ENCODE data around the gene CNOT3. TPM values are rescaled to one million over a fixed set of nuclear protein-coding genes. Genes with fewer than 3 reads are reported as not detected.

Gene CNOT3
- total and polyA plus RNA-seq, 2 of the 13 experiments (the other 11 are each of a cell fraction or from before 2014, with no cell fraction given): 4.3 to 5.8 TPM

DNA sequence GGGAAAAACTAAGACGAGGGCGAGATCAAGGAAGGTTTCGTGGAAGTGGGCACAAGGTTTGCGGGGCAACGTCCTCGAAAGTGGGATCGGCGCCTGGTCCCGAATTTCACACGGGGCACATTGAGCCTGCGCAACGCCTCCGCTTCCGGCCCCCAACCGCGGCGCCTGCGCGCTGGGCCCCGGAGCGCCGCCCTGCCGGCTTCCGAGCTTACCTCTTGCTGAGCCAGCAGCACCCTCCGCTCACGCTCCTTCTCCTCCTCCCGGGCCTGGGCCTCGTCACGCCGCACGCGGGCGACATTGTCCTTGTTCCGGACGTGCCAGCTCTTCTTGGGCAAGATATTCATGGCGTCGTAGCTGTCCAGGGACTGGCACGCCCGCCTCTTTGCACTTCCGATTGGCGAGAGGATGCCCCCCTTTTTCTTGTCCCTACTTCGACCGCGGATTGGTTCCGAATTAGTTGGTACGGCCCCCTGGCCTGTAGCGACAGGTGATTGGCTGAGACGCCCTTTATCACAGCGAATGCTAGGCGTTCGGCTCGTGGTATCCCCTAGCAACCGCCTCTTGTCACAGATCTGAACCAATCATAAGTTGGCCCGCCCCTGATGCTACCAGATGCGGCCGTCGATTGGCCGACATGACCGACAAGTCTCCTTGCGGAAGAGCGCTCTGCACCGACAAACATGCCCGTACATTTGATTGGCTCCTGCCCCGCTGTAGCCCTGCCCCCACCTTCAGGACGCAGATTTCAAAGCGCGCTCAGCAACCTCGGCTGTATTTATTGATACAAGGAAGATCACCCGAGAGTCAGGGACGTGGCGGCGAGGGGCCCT, 22.0 kb downstream of the CNOT3 start, which contains the start of gene LENG1 (continued):
- TF ChIP-seq POLR2AphosphoS5 (IDR thresholded peaks at IDR 0.05; ENCODE audit: low read depth, low read length): peak; percentile 65
- peak; percentile 81; the same call in 1 of the 2 replicates for TF ChIP-seq SALL2 (CRISPR knock-in tag; IDR thresholded peaks at IDR 0.05)
- no peak for TF ChIP-seq ZBTB42 (CRISPR knock-in tag; IDR thresholded peaks at IDR 0.05)
- 0 out of 2 replicates have a peak, but pooled peaks have one; percentile 80 for TF ChIP-seq HNRNPL (IDR thresholded peaks at IDR 0.05; ENCODE audit: low read depth, low read length)
- TF ChIP-seq EZH2 (conservative IDR thresholded peaks at IDR 0.05; ENCODE audit: low read depth, low read length): no peak
- TF ChIP-seq MED1 (CRISPR knock-in tag; IDR thresholded peaks at IDR 0.05): no peak
- TF ChIP-seq HDAC2 (CRISPR knock-in tag; IDR thresholded peaks at IDR 0.05): peak; percentile 29; the same call in 1 of the 2 replicates
- peak; percentile 94 for TF ChIP-seq SIN3B (IDR thresholded peaks at IDR 0.05; ENCODE audit: low read length)
- TF ChIP-seq NCOR1 (IDR thresholded peaks at IDR 0.05; ENCODE audit: borderline replicate concordance, low read length): no peak
- TF ChIP-seq ETV5 (CRISPR knock-in tag; IDR thresholded peaks at IDR 0.05; ENCODE audit: borderline replicate concordance): peak; percentile 86
- no peak for TF ChIP-seq ATRX (CRISPR knock-in tag; IDR thresholded peaks at IDR 0.05; ENCODE audit: borderline replicate concordance)
- TF ChIP-seq ZNF616 (CRISPR knock-in tag; IDR thresholded peaks at IDR 0.05; ENCODE audit: low read depth): 0 out of 2 replicates have a peak, but pooled peaks have one; percentile 64
- peak; percentile 90 for TF ChIP-seq RFX5 (IDR thresholded peaks at IDR 0.05; ENCODE audit: low read depth, low read length)
- TF ChIP-seq ZMAT3 (CRISPR knock-in tag; conservative IDR thresholded peaks at IDR 0.05): peak; percentile 57; the same call in 1 of the 2 replicates
- TF ChIP-seq ARHGAP35 (CRISPR knock-in tag; IDR thresholded peaks at IDR 0.05; ENCODE audit: borderline replicate concordance): peak; percentile 42; the same call in 1 of the 2 replicates
- no peak for TF ChIP-seq DNMT1 (CRISPR knock-in tag; IDR thresholded peaks at IDR 0.05)
- peak; percentile 94 for TF ChIP-seq GABPB1 (CRISPR knock-in tag; IDR thresholded peaks at IDR 0.05)
- TF ChIP-seq ZNF800 (CRISPR knock-in tag; IDR thresholded peaks at IDR 0.05): no peak
- TF ChIP-seq AGO1 (IDR thresholded peaks at IDR 0.05; ENCODE audit: low read depth, low read length, poor library complexity, severe bottlenecking): peak; percentile 5
- TF ChIP-seq SAFB2 (CRISPR knock-in tag; IDR thresholded peaks at IDR 0.05; ENCODE audit: borderline replicate concordance, low read depth): no peak
- TF ChIP-seq MIXL1 (CRISPR knock-in tag; IDR thresholded peaks at IDR 0.05): 0 out of 2 replicates have a peak, but pooled peaks have one; percentile 13
- TF ChIP-seq KDM2A (CRISPR knock-in tag; IDR thresholded peaks at IDR 0.05; ENCODE audit: borderline replicate concordance, low read depth): peak; percentile 72; the same call in 1 of the 2 replicates
- TF ChIP-seq ZBTB37 (CRISPR knock-in tag; IDR thresholded peaks at IDR 0.05): no peak
- TF ChIP-seq, protein P1, sequence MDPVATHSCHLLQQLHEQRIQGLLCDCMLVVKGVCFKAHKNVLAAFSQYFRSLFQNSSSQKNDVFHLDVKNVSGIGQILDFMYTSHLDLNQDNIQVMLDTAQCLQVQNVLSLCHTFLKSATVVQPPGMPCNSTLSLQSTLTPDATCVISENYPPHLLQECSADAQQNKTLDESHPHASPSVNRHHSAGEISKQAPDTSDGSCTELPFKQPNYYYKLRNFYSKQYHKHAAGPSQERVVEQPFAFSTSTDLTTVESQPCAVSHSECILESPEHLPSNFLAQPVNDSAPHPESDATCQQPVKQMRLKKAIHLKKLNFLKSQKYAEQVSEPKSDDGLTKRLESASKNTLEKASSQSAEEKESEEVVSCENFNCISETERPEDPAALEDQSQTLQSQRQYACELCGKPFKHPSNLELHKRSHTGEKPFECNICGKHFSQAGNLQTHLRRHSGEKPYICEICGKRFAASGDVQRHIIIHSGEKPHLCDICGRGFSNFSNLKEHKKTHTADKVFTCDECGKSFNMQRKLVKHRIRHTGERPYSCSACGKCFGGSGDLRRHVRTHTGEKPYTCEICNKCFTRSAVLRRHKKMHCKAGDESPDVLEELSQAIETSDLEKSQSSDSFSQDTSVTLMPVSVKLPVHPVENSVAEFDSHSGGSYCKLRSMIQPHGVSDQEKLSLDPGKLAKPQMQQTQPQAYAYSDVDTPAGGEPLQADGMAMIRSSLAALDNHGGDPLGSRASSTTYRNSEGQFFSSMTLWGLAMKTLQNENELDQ (CRISPR knock-in tag; IDR thresholded peaks at IDR 0.05; ENCODE audit: borderline replicate concordance): no peak

Measured in HepG2 (cell line).